Neural progenitor cell (in vitro differentiated cells): ENCODE data around the gene ALPL.

Experiments used
- EZH2 ChIP-seq: fragments of 200-600 bp; sonication (generic); IDR thresholded peaks from 2 replicates; pipeline ENCODE4 v1.6.1; 2017; ENCODE audit warnings: antibody characterized with exemption, mild to moderate bottlenecking, moderate library complexity
- EZH2phosphoT487 ChIP-seq: fragments of 200-600 bp; sonication (generic); IDR thresholded peaks from 2 replicates; pipeline ENCODE4 v1.6.1; 2017; ENCODE audit warnings: antibody characterized with exemption
- TF ChIP-seq, protein P1 (sequence below): fragments of 200-600 bp; sonication (generic); IDR thresholded peaks from 2 replicates; pipeline ENCODE4 v1.5.1; 2017; ENCODE audit warnings: antibody characterized with exemption, mild to moderate bottlenecking

DNA sequence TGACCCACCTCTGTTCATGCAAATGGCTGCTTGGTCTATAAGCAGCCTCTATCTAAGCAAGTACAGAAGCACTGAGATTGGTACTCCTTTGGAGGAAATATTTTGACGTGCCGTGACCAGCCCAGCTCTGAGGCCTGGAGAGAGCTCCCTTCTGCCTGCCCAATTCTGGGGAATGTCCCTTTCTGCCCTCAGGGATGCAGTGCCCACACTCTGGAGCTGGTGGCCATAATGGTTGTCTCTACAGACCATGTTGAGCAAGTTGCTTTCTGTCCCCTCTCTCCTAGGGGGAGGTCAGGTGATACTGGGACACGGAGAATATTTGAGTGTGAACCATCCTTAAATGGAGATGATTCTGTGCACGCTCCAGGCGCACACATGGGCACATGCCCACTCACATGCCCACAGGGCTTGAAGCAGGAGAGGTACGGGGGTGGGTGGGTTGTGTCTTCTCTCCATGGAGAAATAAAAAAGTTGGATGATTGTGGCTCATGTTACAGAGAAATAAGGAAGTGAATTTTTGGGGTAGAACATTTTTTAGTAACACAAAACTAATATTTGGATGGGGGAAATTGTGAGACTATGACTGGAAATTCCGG is 13.9 kb upstream of the ALPL start:
- TF ChIP-seq, protein P1, sequence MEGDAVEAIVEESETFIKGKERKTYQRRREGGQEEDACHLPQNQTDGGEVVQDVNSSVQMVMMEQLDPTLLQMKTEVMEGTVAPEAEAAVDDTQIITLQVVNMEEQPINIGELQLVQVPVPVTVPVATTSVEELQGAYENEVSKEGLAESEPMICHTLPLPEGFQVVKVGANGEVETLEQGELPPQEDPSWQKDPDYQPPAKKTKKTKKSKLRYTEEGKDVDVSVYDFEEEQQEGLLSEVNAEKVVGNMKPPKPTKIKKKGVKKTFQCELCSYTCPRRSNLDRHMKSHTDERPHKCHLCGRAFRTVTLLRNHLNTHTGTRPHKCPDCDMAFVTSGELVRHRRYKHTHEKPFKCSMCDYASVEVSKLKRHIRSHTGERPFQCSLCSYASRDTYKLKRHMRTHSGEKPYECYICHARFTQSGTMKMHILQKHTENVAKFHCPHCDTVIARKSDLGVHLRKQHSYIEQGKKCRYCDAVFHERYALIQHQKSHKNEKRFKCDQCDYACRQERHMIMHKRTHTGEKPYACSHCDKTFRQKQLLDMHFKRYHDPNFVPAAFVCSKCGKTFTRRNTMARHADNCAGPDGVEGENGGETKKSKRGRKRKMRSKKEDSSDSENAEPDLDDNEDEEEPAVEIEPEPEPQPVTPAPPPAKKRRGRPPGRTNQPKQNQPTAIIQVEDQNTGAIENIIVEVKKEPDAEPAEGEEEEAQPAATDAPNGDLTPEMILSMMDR, result no peak
- no peak for TF ChIP-seq EZH2
- TF ChIP-seq EZH2phosphoT487, result no peak
